GM23248 (cell line): ENCODE data around the gene ABCC10.

ENCODE experiments used
- EZH2 ChIP-seq: fragments of 200-600 bp; sonication (generic); IDR thresholded peaks from 2 replicates; pipeline ENCODE4 v1.6.1; 2018; ENCODE audit warnings: antibody characterized with exemption, mild to moderate bottlenecking; ENCODE audit not compliant: insufficient read depth, poor library complexity, severe bottlenecking
- EZH2phosphoT487 ChIP-seq: fragments of 200-600 bp; sonication (generic); IDR thresholded peaks from 2 replicates; pipeline ENCODE4 v1.6.1; 2018; ENCODE audit warnings: antibody characterized with exemption, moderate library complexity, mild to moderate bottlenecking, low read depth; ENCODE audit not compliant: insufficient read depth

- no peak for TF ChIP-seq EZH2
- TF ChIP-seq EZH2phosphoT487: no peak
Observed at GRCh38 chr6:43408259-43408658, 19.1 kb upstream of the ABCC10 start.
